Activated CD4-positive, alpha-beta T cell treated with anti-CD3 and anti-CD28 coated beads for 24 hours (primary cell): Measurements from ENCODE around the gene CFAP97D1.
"Not testable (repeated sequence)": the region's sequence is repeated elsewhere in the genome, so short reads cannot be mapped to it uniquely, and the experiment has no call there.

ENCODE experiments used
- DNase-seq, 2 donors: peaks; one replicate each; pipeline ENCODE4 v3.0.0-alpha.2; 2020; ENCODE audit warnings: low read depth in 2 of 2

CFAP97D1 gene

DNA sequence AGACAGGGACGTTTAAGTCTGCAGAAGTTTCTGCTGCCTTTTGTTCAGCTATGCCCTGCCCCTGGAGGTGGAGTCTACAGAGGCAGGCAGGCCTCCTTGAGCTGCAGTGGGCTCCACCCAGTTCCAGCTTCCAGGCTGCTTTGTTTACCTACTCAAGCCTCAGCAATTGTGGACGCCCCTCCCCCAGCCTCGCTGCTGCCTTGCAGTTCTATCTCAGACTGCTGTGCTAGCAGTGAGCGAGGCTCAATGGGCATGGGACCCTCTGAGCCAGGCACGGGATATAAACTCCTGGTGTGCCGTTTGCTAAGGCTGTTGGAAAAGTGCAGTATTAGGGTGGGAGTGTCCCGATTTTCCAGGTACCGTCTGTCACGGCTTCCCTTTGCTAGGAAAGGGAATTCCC lies 17.8 kb downstream of the CFAP97D1 start:
- DNase-seq = not testable (repeated sequence)

DNA sequence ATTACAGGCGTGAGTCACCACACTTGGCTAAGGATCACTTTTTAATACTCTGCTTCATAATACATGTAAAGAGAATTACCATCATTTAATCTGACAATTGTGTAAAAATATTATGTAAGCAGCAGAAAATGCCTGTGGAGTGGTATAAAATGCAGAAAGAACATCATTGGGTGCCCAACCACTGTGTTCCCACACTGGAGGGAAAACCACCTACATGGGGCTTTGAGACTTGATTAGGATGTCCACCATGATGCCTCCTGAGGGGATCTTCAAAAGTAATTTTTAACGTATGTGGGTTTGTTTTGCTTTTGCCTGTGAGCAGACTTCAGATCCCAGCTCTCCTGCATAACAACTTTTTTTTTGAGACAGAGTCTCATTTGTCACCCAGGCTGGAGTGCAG lies 18.8 kb downstream of the CFAP97D1 start:
- DNase-seq = no peak

DNA sequence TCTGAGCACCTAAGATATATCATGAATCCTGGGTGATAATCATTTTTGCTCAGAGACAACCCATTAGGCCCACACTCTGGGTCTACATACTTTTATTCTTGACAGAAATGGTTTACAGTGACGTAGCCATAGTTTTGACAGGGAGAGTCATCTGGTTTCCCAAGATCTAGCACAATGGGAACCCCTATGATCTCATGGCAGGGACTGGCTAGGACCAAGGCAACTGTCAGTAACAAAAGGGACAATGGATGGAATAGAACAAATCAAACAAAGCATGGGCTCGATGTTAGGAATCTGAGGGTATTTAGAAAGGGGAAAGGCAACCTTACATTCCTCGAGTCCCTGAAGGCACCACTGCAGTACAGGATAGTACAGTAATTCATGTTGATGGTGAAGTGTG lies 20.5 kb downstream of the CFAP97D1 start:
- DNase-seq = no peak

DNA sequence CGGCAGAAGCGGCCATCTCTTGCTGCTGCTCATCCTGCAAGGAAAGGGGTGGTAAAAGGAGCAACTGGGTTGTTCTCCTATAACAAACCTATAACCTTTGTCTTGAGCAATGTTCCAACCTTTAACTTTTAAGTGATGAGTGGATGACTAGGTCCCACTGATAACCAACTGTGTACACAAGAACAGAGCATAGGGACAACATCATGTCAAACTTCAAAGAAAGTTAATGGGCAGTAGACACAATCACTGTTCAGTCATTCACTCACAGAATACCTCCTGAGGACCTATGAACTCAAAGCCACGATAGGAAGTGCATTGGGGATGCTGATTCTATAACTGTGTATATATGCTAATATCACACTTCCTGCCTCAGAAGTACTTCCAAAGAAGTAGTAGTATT lies 21.6 kb downstream of the CFAP97D1 start:
- no peak for DNase-seq

DNA sequence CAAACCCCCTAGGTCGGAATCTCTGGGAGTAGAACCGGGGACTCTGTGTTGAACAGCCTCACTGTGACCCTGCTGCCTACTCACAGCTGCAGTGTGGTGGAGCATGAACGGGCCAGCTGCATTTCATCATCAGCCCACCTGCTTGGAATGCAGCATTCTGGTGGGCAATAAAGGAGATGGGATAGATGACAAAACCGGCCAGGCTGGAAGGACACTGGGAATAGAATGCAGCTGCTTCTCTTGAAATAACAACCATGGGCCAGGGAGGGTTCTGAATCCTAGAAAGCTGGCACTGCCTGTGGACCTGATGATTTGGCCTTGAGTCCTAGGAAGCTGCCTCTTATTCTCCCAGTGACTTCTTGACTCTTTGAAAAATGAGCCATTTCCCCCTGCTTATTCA lies 23.5 kb downstream of the CFAP97D1 start:
- no peak for DNase-seq

DNA sequence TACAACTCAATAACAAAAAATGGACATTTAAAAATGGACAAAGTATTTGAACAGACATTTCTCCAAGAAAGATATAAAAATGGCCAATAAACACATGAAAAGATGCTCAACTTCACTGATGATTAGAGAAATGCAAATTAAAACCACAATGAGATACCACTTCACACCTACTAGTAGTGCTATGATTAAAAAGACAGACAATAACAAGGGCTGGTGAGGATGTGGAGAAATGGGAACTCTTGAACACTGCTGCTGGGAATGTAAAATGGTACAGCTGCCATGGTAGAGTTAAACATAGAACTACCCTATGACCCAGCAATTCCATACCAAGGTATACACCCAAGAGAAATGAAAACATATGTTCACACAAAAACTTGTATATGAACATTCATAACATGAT lies 24.9 kb downstream of the CFAP97D1 start:
- no peak for DNase-seq

DNA sequence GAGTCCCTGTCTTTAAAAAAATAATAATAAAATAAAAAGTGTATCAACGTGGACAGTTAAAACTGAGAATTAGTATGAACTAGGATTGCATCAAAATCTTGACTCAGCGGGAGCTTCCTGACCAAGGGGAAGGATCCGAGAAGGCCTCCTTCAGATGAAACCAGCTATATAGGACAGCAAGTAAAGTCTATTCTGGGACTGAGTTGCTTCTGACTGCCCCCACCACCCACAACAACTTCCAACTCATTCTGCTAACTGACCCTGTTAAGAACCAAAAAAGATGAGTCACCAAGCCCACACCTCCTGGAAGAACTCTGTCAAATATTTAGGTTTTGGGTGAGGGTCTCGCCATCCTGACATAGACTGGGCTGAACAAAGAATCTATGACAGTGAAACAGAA lies 27.8 kb downstream of the CFAP97D1 start:
- DNase-seq = no peak

DNA sequence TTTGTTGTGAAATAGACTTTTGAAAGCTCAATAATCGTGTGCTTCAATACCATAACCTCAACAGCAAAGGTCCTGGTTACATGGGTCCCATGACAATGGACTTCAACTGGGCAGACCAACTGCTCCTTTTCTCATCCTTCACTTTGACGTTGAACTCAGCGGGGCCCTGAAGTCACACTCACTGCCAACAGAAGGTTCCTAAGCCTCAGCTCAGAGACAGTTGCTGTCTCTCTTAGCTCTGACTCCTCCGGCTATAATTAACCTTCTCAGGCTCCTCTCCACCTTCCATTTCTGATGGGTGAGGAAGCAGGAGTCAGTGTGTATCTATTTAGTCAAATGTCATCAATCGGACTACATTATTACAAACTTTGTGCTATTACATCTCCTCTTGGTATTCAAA lies 28.9 kb downstream of the CFAP97D1 start:
- no peak for DNase-seq

DNA sequence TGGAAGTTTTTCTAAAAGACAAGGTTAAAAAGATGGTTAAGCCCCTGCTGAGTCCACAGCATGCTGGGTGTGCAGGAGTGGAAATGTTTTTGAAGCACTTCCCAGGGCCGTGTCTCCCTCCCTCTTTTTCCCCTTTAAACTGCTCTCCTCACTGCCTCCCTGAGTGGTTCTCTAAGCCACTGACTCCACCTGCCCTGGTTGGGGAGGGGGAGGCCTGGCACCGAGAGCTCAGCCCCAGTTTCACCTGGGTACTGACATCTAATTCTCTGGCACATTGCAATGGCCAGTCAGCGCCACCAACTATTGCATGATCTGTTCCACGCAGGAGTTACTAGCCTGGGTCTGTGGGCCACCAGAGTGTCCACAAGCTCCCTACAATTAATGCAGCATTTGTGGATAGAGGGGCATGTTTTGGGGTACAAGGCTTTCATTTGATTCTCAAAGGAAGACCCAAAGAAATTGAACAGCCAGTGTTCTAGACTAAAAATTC lies 30.0 kb downstream of the CFAP97D1 start:
- DNase-seq = no peak

DNA sequence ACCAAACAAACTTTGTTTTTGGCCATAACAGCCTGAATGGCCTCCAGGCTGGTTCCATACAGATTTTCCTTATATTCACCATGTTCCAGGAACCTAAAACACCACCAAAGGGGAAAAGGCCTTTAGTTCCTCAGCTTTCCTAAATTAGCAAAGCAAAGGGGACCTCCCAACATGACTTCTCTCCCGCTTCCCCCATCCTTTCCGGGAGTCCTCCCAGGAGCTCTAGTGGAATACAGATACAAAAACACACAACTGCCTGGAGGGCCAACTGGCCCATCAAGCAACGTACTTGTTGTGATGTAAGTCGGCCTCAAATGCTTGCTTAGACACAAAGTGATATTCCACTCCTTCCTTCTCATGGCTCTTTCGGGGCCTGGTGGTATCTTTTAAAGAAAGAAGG lies 30.6 kb downstream of the CFAP97D1 start:
- DNase-seq = no peak

DNA sequence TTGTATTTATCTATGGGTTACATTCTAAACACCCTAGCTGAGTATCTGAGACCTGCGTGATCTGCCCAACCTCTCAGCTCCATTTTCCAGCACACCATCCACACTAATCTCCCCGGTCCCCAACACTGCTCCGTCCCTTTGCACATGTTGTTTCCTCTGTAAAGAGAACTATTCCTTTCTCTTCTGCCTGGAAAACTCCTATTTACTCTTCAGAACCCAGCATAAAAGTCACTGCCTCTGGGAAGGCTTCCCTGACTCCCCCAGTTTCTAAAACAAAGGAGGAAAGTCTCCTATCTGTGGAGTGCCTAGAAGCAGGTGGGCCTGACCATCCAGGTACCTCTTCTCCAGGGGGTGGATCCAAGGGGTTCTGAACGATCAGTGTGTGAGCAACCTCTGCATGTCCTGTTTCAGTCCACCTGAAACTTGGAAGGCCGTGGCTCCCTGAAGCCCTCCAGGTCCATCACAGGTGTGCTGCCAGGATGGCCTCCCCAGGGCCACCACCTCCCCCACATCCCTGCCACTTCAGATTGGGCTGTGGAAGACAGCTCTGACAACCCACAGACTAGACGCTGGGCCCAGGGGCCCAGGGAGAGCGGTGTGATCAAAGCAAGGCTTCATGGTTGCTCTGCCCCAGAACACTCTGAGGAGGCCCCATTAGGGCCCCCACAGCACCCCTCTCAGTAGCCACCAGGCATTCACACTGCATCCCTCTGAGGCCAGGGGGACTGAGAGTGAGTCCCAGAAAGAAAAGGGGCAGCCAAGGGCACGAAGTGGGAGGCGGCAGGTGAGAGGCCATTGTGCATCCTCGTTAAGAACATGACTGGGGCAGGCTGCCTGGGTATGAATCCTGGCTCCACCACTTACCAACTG lies 32.4 kb downstream of the CFAP97D1 start:
- no peak for DNase-seq

DNA sequence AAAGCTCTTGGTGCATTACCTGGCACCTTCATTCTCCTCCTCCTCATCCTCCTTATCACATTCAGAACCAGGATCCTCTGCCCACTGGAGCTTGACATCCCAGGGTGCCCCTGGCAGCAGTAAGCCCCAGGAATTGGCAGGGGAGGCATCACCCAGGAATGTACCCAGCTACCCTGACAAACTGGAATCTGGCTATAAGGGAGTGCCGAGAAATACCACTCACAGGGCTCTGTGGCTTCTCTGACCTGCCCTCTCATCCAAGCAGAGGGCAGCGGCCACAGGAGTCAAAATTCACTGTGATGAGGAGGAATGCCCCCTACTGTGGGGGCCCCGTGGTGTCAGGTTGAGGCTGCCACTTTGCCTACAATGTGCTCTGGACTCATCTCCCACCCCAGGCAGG lies 33.2 kb downstream of the CFAP97D1 start:
- DNase-seq = no peak

DNA sequence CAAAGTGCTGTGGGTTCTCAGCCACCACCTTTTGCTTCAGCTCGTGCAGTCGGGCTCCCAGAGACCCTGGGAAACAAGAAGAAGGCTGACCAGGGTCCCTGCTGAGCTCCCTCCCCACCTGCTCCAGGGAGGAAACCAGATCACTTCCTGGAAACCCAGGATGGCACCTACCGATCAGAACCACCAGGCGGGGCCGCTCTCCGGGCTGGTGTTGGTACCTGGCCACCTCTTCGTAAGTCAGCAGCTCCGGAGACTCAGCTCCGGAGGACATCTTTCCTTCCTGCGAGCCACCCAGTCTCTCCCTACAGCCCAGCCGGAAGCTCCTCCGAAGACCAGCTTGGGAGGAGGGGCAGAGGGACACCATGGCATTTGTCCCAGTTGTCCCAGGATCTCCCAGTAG lies 33.8 kb downstream of the CFAP97D1 start:
- DNase-seq = no peak

DNA sequence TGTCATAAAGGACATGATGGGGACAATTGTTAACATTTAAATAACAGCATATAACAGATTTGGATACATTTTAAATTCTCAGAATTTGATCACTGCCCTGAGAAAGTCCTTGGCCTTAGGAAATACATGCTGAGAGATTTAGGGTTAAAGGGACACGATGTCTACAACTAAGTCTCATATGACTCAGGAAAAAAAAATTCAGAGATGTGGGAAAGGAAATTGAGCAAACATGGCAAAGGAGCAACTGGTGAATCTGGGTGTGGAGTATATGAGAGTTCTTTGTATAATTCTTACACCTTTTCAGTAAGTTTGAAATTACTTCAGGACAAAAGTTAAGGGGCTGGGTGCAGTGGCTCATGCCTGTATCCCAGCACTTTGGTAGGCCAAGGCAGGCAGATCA lies 34.5 kb downstream of the CFAP97D1 start:
- DNase-seq = no peak

DNA sequence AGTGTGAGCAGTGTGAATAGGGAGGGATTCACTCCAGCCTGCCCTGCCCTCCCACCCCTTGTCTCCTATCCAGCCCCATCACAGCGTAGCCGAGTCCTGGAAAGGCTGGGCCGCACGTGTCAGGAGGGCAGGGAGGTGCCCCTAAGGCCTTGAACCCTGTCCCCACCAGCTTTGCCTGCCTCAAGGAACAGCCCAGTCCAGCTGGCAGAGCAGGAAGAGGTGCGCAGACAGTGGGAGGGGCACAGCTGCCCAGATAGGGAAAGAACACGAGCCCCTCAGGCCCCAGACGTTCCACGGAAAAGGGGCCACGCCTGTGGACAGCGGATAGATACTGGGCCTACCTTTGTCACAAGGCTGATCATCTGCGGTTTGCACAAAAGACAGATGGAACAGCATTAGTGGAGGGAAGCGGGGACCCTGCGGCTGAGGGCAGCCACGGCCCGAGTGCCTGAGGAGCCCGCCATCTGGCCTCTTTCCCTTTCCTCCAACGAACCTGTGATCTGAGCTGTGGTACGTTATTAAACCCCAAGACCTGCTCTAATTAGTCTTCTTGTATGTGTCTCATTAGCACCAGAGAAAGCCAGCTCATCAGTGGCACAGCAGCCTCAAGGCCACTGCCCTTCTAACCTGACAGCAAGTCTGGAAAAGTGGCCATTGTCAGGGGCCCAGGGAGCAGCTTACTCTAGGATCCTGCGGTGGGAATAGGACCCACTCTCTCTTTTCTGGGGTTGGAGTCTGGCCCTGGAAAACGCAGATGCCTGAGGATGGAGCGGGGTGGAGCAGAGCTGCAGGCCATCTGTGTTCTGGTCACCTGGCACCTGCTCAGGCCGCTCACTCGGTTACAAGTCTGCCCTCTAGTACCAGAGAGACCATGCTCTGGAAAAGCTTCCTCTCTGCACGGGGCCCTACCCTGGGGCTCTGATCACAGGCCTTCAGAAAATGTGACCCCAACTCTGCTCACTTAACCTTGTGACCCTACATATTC lies 36.4 kb downstream of the CFAP97D1 start:
- DNase-seq = no peak

DNA sequence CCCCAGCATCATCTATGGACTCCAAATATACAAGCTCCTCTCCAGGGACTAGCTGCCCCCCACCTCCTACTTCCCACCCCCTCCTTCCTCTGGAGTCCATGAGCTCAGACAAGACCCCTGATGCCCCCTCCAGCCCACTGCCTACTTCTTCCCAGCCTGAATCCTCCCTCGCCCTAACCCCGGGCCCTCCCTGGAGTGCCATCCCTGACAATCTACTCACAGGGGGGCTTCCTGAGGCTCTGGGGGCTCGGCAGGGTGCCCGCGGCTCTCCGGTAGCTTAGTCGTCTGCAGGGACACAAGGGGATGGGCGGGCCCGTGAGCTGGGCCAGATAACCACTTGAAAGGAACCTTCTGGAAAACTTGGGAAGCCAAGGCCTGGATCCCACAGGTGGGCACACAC lies 37.6 kb downstream of the CFAP97D1 start:
- no peak for DNase-seq

DNA sequence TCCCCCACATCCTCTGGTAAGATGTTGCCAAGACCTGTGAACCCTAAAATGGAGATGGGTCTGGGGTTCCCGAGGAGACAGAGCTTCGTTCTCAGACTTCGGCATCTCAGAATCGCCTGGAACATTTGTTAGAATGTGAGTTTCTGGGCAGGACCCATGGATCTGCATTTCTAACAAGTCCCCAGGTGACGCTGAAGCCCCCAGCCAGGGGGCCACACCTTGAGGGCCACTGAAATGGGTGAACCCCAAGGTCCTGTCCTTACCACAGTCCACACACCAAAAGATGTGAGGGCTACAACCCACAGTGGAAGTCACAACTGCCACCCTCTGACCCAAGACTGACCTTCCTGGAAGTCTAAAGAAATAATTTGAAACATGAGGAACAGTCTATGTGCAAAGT lies 38.7 kb downstream of the CFAP97D1 start:
- no peak for DNase-seq

DNA sequence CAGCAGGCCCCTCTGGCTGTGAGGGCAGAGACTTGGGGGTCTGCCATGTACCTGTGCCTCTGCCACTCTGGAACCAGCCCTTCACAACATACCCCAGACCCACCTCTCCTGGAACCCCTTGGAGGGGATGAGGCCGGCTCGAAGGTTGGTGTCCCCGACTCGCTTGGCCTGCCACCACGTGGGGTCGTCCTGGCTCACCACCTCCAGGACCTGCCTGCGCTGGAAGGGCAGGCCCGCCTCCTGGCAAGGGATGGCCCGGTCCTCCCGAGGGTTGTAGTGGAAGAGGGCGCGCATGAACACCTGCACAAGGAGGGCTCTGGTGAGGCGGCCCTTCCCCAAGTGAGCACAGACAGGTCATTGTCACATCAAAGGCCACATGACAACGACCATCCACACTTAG lies 40.5 kb downstream of the CFAP97D1 start:
- DNase-seq = no peak

DNA sequence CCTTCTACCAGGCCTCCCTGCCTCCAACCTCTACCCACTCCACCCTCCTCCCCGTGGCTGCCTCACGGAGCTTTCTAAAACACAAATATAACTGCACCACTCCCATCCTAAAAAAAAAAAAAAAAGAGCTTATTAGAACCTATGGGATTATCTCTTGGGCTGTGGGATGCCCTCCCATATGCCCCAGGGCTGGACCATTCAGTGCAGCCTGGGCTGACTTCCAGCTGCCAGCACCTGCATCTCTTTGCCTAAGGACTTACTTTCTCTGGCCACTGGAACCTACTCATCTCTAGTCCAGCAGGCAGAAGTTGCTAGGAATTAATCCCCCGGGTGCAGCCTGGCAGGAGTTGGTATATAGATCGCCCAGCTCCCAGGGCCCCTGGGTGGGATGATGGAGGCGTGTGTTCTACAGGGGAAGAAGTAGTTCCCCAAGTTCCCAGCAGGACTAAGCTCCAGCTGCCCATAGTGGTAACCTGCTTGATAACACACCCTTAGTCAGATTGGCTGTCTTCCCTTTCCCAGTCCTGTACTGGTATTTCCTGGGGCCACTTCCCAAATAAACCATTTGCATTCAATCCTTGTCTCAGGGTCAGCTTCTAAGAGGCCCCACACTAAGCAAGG lies 42.4 kb downstream of the CFAP97D1 start:
- DNase-seq = no peak

DNA sequence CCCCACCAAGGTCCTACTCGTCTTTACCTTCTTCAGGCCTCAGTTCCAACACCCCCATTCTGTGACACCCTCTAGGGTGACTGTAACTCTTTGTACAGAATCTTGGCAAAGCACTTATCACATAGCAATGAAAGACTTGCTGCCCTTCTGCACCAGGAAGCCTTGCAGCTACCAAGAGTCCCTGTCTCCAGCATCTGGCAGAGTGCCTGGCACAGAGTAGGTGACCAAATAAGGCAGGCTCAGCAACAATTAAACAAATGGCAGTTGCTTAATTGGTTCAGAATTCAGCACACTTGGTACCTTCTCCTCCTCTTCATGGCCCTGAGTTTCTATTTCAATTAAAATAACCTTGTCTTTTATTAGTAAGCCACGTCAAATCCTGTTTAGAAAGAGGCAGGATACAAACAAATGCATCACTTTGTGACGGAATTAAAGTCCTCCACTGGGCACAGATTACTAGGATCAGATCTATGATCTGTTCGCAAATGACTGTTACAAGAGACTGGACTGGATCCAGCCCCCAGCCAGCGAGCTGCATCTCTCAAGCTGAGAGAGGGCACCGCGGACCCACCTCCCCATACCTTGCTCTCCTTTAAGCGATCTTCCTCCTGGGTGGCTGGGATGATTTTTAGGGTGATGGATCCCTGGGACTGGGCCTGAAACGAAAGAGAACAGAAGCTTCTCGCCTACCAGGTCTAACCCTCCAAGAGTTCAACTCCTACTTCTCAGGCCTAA lies 43.3 kb downstream of the CFAP97D1 start:
- DNase-seq = no peak

DNA sequence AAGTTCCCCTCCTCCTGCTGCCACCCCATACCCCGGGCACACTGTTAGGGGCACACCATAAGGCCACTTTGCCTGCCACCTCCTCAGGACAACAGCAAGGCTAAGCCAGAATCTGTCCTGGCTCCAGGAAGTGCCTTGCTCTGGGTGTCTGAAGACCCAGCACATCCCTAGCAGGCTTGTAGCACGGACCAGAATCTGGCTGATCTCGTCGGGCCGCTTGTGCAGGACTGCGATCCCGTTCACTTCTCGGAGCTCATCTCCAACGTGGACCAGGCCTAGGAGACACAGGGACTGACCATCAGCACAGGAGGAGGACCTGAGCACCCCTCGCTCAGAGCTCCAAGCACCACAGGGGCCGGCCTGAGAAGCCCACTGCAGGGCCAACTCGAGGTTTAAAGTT lies 45.3 kb downstream of the CFAP97D1 start:
- DNase-seq = no peak

DNA sequence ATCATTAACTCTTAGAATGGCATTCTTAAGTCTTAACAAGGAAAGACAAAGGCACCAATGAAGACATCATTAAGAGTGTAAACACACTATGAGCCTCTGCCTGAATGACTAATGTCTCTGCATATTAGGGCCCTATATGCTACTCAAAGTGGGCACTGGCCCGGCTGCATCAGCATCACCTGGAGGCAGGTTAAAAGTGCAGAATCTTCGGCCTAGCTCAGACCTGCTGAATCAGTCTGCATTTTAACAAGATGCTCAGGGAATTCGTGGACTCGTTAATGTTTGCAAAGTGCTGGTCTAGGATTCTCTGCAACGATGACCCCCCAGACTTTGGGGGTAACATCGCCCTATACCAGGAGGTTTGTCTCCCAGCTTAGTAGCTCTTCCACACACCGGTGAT lies 46.0 kb downstream of the CFAP97D1 start:
- DNase-seq = no peak
